Parathyroid adenoma (tissue), 2 donors: ENCODE measurements around the gene NAXD.

ENCODE experiments used
- H2AFZ ChIP-seq: fragments of 300-600 bp; sonication (generic); one replicate; pipeline ENCODE4 v1.7.0; 2017; ENCODE audit warnings: antibody characterized with exemption, mild to moderate bottlenecking
- H3K27ac ChIP-seq: fragments of 300-600 bp; sonication (generic); one replicate; pipeline ENCODE4 v1.7.0; 2017
- H3K27me3 ChIP-seq: fragments of 300-600 bp; sonication (generic); one replicate; pipeline ENCODE4 v1.7.0; 2017; ENCODE audit warnings: low read length; ENCODE audit not compliant: control insufficient read depth, insufficient read depth
- H3K36me3 ChIP-seq: fragments of 300-600 bp; sonication (generic); one replicate; pipeline ENCODE4 v1.7.0; 2017; ENCODE audit warnings: low read length; ENCODE audit not compliant: control insufficient read depth, insufficient read depth
- H3K4me1 ChIP-seq: fragments of 300-600 bp; sonication (generic); one replicate; pipeline ENCODE4 v1.7.0; 2017; ENCODE audit warnings: control low read depth
- H3K4me2 ChIP-seq: fragments of 300-600 bp; sonication (generic); one replicate; pipeline ENCODE4 v1.7.0; 2017; ENCODE audit warnings: low read length
- H3K4me3 ChIP-seq: fragments of 300-600 bp; sonication (generic); one replicate; pipeline ENCODE4 v1.7.0; 2017; ENCODE audit warnings: low read depth, low read length
- H3K79me2 ChIP-seq: fragments of 300-600 bp; sonication (generic); one replicate; pipeline ENCODE4 v1.7.0; 2017; ENCODE audit warnings: control low read depth
- H3K9ac ChIP-seq: fragments of 300-600 bp; sonication (generic); one replicate; pipeline ENCODE4 v1.7.0; 2017; ENCODE audit warnings: mild to moderate bottlenecking
- H3K9me3 ChIP-seq: fragments of 300-600 bp; sonication (generic); one replicate; pipeline ENCODE4 v1.7.0; 2017; ENCODE audit warnings: low read length; ENCODE audit not compliant: control insufficient read depth
- CTCF ChIP-seq: fragments of 300-600 bp; sonication (generic); IDR thresholded peaks from one replicate; pipeline ENCODE4 v1.7.0; 2017; ENCODE audit warnings: antibody characterized with exemption, mild to moderate bottlenecking
- donor health status: primary hyperparathyroidism.

The NAXD gene

DNA sequence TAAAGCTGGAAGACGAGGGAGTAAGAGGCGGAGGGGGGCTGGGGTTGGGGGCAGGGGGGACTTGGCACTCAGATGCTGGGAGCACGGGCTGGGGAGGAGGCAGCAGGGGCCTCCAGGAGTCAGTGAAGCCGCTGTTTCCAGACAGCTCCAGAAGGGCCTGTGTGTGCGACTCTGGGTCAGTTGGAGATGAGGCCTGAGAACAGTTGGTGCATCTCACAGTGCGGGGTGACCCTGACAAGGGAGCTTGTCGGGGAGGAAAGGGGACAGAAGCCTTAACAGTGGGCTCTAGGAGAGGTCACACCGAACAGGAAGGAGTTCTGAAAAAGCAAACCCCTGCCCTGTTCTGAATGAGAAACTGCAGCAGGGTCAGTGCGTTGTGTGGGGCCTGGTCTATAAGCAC, 11.2 kb downstream of the NAXD start:
- no peaks in the 10 kb centered on the region for H3K27me3 ChIP-seq
- H3K4me3 ChIP-seq: no peak overlapping the region
- H3K79me2 ChIP-seq: peaks cover 31% of the 10 kb centered on the region
- no peak overlapping the region for H2AFZ ChIP-seq
- no peaks in the 10 kb centered on the region for H3K36me3 ChIP-seq
- no peak overlapping the region for H3K27ac ChIP-seq
- TF ChIP-seq CTCF: no peak
- H3K9ac ChIP-seq: no peak overlapping the region
- no peaks in the 10 kb centered on the region for H3K9me3 ChIP-seq
- H3K4me1 ChIP-seq: no peaks in the 10 kb centered on the region
- no peak overlapping the region for H3K4me2 ChIP-seq

GRCh38 chr13:110627351-110627750, 12.0 kb downstream of the NAXD start:
- no peak overlapping the region for H3K27ac ChIP-seq
- H3K9me3 ChIP-seq: no peaks in the 10 kb centered on the region
- no peak overlapping the region for H3K4me3 ChIP-seq
- no peaks in the 10 kb centered on the region for H3K4me1 ChIP-seq
- H2AFZ ChIP-seq: no peak overlapping the region
- TF ChIP-seq CTCF: no peak
- H3K9ac ChIP-seq: no peak overlapping the region
- no peaks in the 10 kb centered on the region for H3K27me3 ChIP-seq
- H3K4me2 ChIP-seq: no peak overlapping the region
- H3K79me2 ChIP-seq: peaks cover 32% of the 10 kb centered on the region
- H3K36me3 ChIP-seq: no peaks in the 10 kb centered on the region

DNA sequence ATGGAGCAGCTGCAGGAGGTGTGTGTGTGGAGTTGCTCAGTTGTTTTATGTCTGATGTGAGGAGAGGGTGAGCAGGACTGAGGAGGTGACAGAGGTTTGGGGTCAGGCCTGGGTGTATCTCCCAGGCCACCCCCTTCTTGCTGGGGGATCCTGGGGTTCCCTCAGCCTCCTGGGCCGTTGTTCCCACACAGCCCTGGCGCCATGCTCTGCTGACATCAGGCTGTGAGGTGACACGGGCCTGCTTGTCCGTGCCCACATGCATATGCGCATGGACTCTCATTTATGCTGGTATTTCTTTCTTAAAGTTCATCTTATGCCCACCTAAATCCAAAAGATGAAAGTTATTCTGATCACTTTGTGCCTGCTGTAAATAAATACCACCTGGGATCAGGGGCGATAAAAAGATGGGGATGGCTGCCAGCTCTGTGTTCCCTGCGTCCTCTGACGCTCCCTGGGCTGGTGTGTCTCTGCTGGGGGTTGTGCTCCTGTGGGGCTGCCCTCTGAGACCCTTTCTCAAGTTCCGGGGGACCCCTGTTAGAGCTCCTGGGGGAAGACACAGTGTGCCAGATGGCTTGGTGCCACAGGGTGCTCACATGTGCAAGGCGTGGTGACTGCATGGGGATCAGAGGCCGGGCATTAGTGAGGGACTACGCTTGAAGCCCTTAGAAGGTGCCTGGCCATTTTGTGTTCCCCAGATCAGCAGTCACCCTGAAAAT, 12.6 kb downstream of the NAXD start:
- no peak for TF ChIP-seq CTCF

GRCh38 chr13:110628477-110628793, 13.1 kb downstream of the NAXD start:
- no peak overlapping the region for H2AFZ ChIP-seq
- H3K4me1 ChIP-seq: no peaks in the 10 kb centered on the region
- H3K4me2 ChIP-seq: no peak overlapping the region
- H3K36me3 ChIP-seq: no peaks in the 10 kb centered on the region
- peaks cover 28% of the 10 kb centered on the region for H3K79me2 ChIP-seq
- no peak overlapping the region for H3K9ac ChIP-seq
- TF ChIP-seq CTCF: no peak
- H3K27me3 ChIP-seq: no peaks in the 10 kb centered on the region
- no peaks in the 10 kb centered on the region for H3K9me3 ChIP-seq
- no peak overlapping the region for H3K27ac ChIP-seq
- no peak overlapping the region for H3K4me3 ChIP-seq

More for the DNA sequence above, 12.6 kb downstream of the NAXD start:
- no peaks in the 10 kb centered on the region for H3K27me3 ChIP-seq
- H3K9me3 ChIP-seq: no peaks in the 10 kb centered on the region
- H3K4me1 ChIP-seq: no peaks in the 10 kb centered on the region
- no peak overlapping the region for H3K9ac ChIP-seq
- H3K4me3 ChIP-seq: no peak overlapping the region
- H2AFZ ChIP-seq: no peak overlapping the region
- peaks cover 31% of the 10 kb centered on the region for H3K79me2 ChIP-seq
- no peaks in the 10 kb centered on the region for H3K36me3 ChIP-seq
- H3K4me2 ChIP-seq: no peak overlapping the region
- no peak overlapping the region for H3K27ac ChIP-seq
